GM20000 (cell line): ENCODE data around the gene LONRF2.

Experiments
- DNase-seq: peaks from one replicate; pipeline ENCODE4 v3.0.0; 2012; ENCODE audit warnings: low spot score
- CTCF ChIP-seq: IDR thresholded peaks from 2 replicates; pipeline ENCODE4 v1.5.1; 2012; ENCODE audit warnings: mild to moderate bottlenecking, control low read depth; ENCODE audit errors: extremely low read depth, missing control alignments

LONRF2 gene

GRCh38 chr2:100234141-100234540 lies 88.2 kb downstream of the LONRF2 start:
- TF ChIP-seq CTCF: no peak
- no peak for DNase-seq

- DNase-seq: no peak
- no peak for TF ChIP-seq CTCF
Observed at GRCh38 chr2:100233061-100233460, 89.2 kb downstream of the LONRF2 start.

GRCh38 chr2:100230754-100231153 lies 91.5 kb downstream of the LONRF2 start:
- no peak for DNase-seq
- no peak for TF ChIP-seq CTCF

GRCh38 chr2:100228967-100229366 lies 93.3 kb downstream of the LONRF2 start:
- TF ChIP-seq CTCF: no peak
- no peak for DNase-seq

- TF ChIP-seq CTCF: no peak
- DNase-seq: no peak
Observed at GRCh38 chr2:100228415-100228814, 93.9 kb downstream of the LONRF2 start.

- TF ChIP-seq CTCF: no peak
- DNase-seq: no peak
Observed at GRCh38 chr2:100224988-100225710, 97.2 kb downstream of the LONRF2 start.

GRCh38 chr2:100223502-100223901 lies 98.8 kb downstream of the LONRF2 start:
- no peak for DNase-seq
- no peak for TF ChIP-seq CTCF
